WERI-Rb-1 (cell line): ENCODE data around the gene KIF17.

Experiments
- DNase-seq: peaks from one replicate; pipeline ENCODE4 v3.0.0-alpha.2; 2020
- H3K27ac ChIP-seq: fragments of 250-450 bp; sonication (Bioruptor Pico); 2 replicates; pipeline ENCODE4 v1.5.1; 2020; ENCODE audit warnings: mild to moderate bottlenecking, moderate library complexity
- H3K27me3 ChIP-seq: fragments of 250-450 bp; sonication (Bioruptor Pico); 2 replicates; pipeline ENCODE4 v1.5.1; 2021; ENCODE audit warnings: mild to moderate bottlenecking, low read depth, moderate library complexity; ENCODE audit not compliant: insufficient read depth, severe bottlenecking
- H3K36me3 ChIP-seq: fragments of 250-450 bp; sonication (Bioruptor Pico); 2 replicates; pipeline ENCODE4 v1.5.1; 2020; ENCODE audit warnings: mild to moderate bottlenecking, moderate library complexity
- H3K4me3 ChIP-seq: 2 replicates; pipeline ENCODE4 v1.5.1; 2011; ENCODE audit warnings: low read depth, mild to moderate bottlenecking, control low read depth, low read length
- H3K9me3 ChIP-seq: fragments of 250-450 bp; sonication (Bioruptor Pico); 2 replicates; pipeline ENCODE4 v1.5.1; 2021; ENCODE audit warnings: mild to moderate bottlenecking, moderate library complexity; ENCODE audit not compliant: severe bottlenecking
- TF ChIP-seq, protein P1 (sequence below): IDR thresholded peaks from 2 replicates; pipeline ENCODE4 v1.5.1; 2011; ENCODE audit warnings: low read depth, mild to moderate bottlenecking, control low read depth, inconsistent platforms, low read length

Gene KIF17

DNA sequence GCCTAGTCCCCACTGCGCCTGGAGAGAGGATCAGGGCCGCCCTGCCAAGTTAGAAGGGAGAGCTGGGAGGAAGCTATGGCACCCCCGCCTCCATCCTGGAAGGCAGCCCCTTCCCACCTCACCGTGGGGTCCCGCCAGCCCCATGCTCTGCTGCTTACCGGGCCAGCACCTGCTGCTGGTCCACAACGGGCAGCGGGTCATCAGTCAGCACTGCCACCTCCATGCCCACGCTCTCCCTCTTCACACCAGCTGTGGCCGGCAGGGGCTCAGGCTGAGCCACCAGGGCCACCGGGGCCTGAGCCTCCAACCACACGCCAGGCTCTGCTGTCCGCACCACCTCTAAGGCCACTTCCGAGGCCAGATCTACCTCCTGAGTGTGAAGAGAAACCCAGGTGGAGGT, 33.2 kb downstream of the KIF17 start:
- Histone ChIP-seq H3K27me3 (no peaks in the 10 kb centered on the region), H3K4me3 (no peak overlapping the region), H3K36me3 (no peaks in the 10 kb centered on the region), H3K27ac (no peak overlapping the region), H3K9me3 (no peaks in the 10 kb centered on the region)
- no peak for DNase-seq
- TF ChIP-seq, protein P1, sequence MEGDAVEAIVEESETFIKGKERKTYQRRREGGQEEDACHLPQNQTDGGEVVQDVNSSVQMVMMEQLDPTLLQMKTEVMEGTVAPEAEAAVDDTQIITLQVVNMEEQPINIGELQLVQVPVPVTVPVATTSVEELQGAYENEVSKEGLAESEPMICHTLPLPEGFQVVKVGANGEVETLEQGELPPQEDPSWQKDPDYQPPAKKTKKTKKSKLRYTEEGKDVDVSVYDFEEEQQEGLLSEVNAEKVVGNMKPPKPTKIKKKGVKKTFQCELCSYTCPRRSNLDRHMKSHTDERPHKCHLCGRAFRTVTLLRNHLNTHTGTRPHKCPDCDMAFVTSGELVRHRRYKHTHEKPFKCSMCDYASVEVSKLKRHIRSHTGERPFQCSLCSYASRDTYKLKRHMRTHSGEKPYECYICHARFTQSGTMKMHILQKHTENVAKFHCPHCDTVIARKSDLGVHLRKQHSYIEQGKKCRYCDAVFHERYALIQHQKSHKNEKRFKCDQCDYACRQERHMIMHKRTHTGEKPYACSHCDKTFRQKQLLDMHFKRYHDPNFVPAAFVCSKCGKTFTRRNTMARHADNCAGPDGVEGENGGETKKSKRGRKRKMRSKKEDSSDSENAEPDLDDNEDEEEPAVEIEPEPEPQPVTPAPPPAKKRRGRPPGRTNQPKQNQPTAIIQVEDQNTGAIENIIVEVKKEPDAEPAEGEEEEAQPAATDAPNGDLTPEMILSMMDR: no peak

DNA sequence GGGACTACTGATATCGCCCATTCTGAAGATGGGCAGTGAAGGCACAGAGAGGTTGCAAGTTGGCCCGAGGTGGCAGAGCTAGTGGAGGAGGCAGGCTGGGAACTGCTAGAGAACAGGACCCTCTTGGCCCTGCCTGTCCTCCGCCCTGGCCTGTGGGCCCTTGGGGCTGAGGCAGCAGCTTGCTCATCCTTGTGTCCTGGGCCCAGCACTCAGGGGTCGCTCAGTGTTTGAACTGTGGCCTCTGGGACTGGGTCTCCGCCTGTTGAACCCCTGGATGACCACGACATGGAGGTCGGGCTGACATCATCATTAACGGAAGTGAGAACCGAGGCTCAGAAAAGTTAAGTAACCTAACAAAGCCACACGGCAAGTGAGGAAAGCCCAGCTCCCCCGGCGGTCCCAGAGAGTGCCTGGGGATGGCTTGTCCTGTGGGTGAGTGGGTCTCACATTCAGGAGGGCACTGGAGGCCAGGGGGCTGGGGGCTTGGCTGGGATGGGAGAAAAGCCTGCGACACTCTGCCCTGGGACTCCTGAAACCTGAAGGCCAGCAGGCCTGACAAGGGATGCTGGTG, 33.7 kb downstream of the KIF17 start:
- Histone ChIP-seq H3K4me3 (no peak overlapping the region), H3K9me3 (no peaks in the 10 kb centered on the region), H3K27ac (no peak overlapping the region), H3K27me3 (no peaks in the 10 kb centered on the region), H3K36me3 (no peaks in the 10 kb centered on the region)
- TF ChIP-seq, protein P1: no peak
- DNase-seq: no peak

DNA sequence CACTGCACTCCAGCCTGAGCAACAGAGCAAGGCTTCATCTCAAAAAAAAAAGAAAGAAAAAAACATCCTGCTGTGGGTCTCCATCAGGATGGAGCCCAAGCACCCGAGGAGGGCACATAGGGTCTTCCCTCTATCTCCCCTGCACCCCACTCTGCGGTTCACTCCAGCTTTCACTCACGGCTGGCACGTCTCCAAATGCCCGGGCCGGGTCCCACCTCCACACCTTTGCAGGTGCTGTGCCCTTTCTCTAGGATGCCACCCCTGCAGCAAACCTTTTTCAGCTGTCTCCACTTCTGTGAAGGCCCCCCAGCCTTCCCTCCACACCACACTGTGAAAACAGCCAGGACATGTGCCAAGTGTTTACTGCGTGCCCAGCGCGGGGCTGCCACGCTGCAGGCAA, 34.2 kb downstream of the KIF17 start:
- Histone ChIP-seq H3K36me3 (no peaks in the 10 kb centered on the region), H3K4me3 (no peak overlapping the region), H3K27ac (no peak overlapping the region), H3K9me3 (no peaks in the 10 kb centered on the region), H3K27me3 (no peaks in the 10 kb centered on the region)
- TF ChIP-seq, protein P1: no peak
- no peak for DNase-seq

DNA sequence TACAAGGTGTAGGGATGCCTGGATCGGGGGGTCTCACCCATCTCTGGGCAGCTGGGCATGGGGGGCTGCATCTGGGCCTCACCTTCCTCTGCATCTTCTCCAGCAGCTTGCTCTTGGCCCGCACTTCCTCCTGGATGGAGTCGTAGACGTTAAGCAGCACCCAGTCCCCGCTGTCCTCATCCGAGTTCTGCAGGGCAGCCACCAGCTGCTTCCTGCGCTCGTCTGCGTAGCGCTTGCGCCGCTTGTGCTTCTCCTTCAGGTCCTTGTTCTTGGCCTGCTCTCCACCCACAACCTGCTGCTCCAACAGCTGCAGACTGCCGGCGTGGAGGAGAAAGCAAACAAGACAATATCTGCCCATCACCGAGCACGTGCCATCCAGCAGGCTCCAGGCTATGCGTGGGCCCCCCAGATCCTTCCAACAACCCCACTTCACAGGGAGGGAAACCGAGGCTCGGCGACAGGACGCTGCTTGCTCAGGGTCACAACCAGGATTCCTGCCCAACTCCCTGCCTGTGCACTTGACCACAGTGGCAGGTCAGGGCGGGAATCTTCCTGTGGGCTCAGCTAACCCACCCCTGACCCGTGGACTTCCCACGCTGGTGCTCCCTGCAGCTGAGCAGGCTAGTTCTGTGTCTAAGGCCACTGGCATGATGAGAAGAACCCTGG, 35.1 kb downstream of the KIF17 start:
- DNase-seq: no peak

DNA sequence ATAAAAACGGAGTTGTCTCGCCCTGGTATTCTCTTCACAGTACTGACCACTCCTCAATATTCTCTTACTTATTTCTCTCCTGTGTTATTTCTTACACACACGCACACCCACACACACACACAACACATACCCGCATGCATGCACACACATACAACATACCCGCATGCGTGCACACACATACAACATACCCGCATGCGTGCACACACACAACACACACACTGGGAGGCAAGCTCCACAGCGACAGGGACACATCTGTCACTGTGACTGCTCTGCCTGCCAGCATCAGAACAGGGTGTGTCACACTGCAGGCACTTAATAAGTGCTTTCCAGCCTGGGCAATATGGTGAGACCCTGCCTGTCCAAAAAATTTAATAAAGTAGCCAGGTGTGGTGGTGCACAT, 35.8 kb downstream of the KIF17 start:
- H3K27me3 ChIP-seq: no peaks in the 10 kb centered on the region
- no peak overlapping the region for H3K27ac ChIP-seq
- no peak for DNase-seq
- H3K9me3 ChIP-seq: no peaks in the 10 kb centered on the region
- TF ChIP-seq, protein P1: no peak
- H3K36me3 ChIP-seq: no peaks in the 10 kb centered on the region
- no peak overlapping the region for H3K4me3 ChIP-seq

More for the DNA sequence above, 35.1 kb downstream of the KIF17 start:
- no peak overlapping the region for H3K27ac ChIP-seq
- no peaks in the 10 kb centered on the region for H3K27me3 ChIP-seq
- TF ChIP-seq, protein P1: no peak
- no peaks in the 10 kb centered on the region for H3K36me3 ChIP-seq
- no peaks in the 10 kb centered on the region for H3K9me3 ChIP-seq
- H3K4me3 ChIP-seq: no peak overlapping the region

DNA sequence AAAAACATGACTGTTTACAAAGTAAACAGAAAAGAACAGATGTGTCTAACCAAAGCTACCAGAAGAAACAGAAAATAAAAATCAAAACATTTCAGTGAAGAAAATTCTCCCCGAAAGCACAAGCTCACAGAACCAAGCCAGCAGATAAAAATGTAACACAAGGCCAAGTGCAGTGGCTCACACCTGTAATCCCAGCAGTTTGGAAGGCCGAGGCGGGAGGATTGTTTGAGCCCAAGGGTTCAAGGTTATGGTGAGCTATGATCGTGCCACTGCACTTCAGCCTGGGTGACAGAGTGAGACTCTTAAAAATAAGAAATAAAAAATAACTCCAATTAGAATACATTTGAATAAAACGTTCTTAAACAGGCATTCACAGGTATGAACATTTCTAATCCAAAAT, 37.5 kb downstream of the KIF17 start:
- Histone ChIP-seq H3K36me3 (no peaks in the 10 kb centered on the region), H3K27me3 (no peaks in the 10 kb centered on the region), H3K27ac (no peak overlapping the region), H3K4me3 (no peak overlapping the region), H3K9me3 (no peaks in the 10 kb centered on the region)
- TF ChIP-seq, protein P1: no peak
- DNase-seq: no peak
